ENCODE measurements around the gene HDAC9. TPM values are rescaled to one million over a fixed set of nuclear protein-coding genes. Genes with fewer than 3 reads are reported as not detected.
"Not testable (repeated sequence)": the region's sequence is repeated elsewhere in the genome, so short reads cannot be mapped to it uniquely, and the experiment has no call there.

HDAC9 gene
- total RNA-seq, 1 experiment from 2014 or later = 21.1 TPM

DNA sequence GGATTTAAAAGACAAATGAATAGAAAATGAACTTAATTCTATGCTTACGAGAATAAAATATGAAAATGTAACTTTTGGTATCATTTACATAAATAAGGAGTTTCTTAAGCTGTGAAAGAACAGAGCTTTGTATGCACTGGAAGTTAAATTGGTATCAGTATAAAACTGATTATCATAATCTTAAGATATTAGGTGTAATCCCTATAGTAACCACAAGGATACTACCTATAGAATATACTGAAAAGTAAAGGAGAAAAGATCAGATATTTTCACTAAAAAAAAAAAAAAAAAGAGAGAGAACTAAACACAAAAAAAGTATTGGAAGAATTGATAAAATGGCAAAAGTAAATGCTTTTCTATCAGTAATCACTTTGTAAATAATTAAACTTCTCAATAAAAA, 521.8 kb downstream of the HDAC9 start:
- DNase-seq (ENCODE audit: low read depth) = no peak

DNA sequence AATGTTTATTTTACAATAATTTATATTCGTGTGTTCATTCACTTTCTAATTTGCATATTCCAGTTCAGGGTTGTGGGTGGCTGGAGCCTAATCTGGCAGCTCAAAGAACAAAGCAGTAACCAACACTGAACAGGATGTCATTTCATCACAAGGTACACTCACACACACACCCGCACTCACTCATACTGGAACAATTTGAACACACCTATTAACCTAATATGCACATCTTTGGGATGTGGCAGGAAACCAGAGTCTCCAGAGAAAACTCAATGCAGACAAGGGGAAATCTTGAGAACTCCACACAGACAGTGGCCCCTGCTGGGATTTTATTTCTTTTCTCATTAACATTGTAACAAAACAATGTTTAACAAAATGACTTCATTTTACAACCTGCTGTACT, 524.5 kb downstream of the HDAC9 start:
- DNase-seq (ENCODE audit: low read depth) = no peak

DNA sequence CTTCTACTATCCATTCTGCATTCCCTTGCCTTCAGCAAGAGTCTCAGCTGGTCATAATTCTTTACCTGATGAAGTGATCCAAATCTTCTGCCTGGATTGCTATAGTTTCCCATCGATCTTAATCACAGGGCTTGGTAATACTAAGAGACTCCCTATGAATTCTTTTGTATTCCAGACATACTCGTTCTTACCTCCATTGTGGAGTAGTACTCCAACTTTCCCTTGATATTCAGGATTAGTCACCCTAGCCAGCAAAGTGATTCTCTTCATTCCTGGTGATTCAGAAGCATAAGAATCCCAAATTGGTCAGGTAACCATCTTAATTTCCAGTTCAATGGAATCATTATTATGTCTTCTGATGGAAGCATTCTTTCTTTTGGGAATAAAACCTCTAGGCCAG, 525.2 kb downstream of the HDAC9 start:
- DNase-seq (ENCODE audit: low read depth) = peak; percentile 54

DNA sequence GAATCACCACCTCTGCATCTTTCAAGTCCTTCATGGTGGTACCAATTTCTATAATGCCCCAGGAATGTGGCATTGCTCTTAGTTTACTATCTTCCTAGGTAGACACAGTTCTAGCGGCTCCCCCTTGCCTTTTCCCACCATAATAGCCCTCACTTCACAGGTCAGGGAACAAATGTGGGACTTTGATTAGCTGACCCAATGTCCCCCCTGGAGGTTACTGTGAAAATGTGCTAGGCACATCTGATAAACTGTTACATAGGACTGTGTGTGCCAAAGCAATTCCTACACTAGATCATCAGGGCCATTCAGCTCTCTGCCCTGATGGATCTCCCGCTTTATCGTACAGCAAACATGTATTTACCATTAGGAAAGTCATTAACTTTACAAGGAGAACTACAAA, 527.9 kb downstream of the HDAC9 start:
- DNase-seq (ENCODE audit: low read depth) = no peak

DNA sequence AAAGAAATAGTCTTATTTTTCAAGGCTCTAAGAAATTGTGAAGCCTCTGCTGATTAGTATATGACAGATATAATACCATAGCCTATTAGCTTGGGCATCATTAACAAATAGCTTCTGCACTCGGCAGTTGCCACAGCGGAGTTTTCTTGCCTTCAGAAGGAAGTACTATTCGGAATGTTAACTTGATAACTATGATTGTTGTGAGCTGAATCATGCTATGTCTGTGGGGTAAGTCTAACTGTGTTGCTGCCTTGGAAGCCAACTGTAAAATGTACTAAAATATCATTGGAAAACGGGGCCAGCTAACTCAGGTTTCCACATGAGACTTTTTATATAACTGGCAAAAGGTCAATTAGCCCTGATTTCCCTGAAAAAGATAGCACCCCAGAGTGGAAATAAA, 528.7 kb downstream of the HDAC9 start:
- peak; percentile 65 for DNase-seq (ENCODE audit: low read depth)

DNA sequence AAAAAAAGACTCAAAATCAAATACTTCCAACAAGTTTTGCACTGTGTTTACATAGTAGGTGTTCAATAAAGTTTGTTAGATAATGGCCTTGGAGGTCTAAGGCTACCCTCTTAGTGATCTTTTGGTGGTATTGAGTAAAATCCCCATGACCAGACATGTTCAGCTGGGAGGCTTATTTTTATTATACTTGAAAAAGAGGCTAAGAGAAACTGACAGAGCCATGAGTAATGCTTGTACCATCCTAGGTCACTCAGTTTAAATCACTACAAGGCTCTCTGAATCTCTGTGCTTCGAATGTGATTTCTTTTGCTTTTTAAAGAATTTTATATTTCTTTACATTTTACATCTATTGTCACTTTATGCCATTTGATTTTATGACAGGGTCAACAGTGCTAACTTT, 531.3 kb downstream of the HDAC9 start:
- peak; percentile 43 for DNase-seq (ENCODE audit: low read depth)

DNA sequence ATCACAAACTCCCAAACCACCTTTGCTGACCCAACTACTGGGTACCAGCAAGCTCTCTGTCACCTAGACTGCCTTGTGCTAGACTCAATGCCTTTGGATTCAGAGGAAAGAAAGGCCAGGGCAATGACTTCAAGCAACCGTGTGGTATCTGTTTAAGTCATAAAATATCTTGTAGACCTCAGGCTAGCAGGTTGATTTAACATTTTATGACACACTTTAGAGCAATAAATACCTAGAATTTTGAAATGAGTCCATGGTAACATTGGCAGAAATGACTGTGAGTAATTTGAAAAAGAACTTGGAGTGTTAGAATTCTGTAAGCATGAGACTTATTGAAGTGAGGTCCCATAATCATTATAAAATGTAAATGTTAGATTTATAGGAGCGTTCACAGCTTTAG, 534.7 kb downstream of the HDAC9 start:
- no peak for DNase-seq (ENCODE audit: low read depth)

DNA sequence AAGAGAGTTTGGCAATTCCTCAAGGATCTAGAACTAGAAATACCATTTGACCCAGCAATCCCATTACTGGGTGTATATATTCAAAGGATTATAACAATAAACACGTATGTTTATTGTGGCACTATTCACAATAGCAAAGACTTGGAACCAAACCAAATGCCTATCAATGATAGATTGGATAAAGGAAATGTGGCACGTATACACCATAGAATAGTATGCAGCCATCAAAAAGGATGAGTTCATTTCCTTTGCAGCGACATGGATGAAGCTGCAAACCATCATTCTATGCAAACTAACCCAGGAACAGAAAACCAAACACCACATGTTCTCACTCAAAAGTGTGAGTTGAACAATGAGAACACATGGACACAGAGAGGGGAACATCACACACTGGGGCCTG, 537.4 kb downstream of the HDAC9 start:
- not testable (repeated sequence) for DNase-seq (ENCODE audit: low read depth)

DNA sequence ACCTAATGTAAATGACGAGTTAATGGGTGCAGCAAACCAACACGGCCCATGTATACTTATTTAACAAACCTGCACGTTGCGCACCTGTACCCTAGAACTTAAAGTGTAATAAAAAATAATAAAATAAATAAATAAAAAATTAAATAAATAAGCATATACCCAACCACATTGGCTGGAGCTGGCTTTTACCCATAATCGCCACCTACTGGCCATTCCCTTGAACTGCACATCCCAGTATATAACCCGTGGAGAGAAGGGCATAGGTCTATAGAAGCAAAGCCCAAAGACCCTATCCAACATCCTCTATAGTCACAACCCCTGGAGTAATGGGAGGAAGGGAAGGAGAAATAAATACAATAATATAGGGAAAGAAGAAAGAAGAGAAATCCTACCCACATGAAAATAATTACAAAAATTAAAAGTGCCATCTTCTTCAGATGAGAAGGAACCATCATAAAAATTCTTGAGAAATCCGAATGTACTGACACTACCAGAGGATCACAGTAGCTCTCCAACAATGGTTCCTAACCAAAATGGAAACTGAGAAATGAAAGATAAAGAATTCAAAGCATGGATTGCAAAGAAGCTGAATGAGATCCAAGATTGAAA, 556.3 kb downstream of the HDAC9 start:
- peak; percentile 58 for DNase-seq (ENCODE audit: low read depth)

Measured in RPMI7951 (cell line).